ENCODE data around the gene HHLA2. TPM values are rescaled to one million over a fixed set of nuclear protein-coding genes. Genes with fewer than 3 reads are reported as not detected.

The HHLA2 gene
- total and polyA plus RNA-seq, 5 donors from 2014 or later = 0.74 TPM; not detected in 4

GRCh38 chr3:108407886-108408285, 111.5 kb downstream of the HHLA2 start:
- no peak overlapping the region for H3K27ac Mint-ChIP-seq
- no peaks in the 10 kb centered on the region for H3K4me1 Mint-ChIP-seq
- no peaks in the 10 kb centered on the region for H3K9me3 ChIP-seq (ENCODE audit: control insufficient read depth in 2 of 2, low read length in 2 of 2)
- H3K36me3 ChIP-seq (ENCODE audit: control insufficient read depth, insufficient read depth, low read length) = no peaks in the 10 kb centered on the region
- no peak overlapping the region for H3K4me3 ChIP-seq (ENCODE audit: low read depth, low read length)
- no peaks in the 10 kb centered on the region for H3K9me3 Mint-ChIP-seq
- H3K27me3 ChIP-seq (ENCODE audit: control insufficient read depth, insufficient read depth, low read length) = no peaks in the 10 kb centered on the region
- DNase-seq = no peak
- H3K36me3 Mint-ChIP-seq = no peaks in the 10 kb centered on the region
- ATAC-seq (ENCODE audit: low read depth in 2 of 2) = no peak
- H3K4me3 Mint-ChIP-seq = no peak overlapping the region
- no peaks in the 10 kb centered on the region for H3K4me1 ChIP-seq (ENCODE audit: control insufficient read depth, insufficient read depth, low read length, poor library complexity, severe bottlenecking)
- H3K27me3 Mint-ChIP-seq = peaks cover 9% of the 10 kb centered on the region
- H3K27ac ChIP-seq (ENCODE audit: insufficient read depth, low read length, poor library complexity, severe bottlenecking) = no peak overlapping the region

DNA sequence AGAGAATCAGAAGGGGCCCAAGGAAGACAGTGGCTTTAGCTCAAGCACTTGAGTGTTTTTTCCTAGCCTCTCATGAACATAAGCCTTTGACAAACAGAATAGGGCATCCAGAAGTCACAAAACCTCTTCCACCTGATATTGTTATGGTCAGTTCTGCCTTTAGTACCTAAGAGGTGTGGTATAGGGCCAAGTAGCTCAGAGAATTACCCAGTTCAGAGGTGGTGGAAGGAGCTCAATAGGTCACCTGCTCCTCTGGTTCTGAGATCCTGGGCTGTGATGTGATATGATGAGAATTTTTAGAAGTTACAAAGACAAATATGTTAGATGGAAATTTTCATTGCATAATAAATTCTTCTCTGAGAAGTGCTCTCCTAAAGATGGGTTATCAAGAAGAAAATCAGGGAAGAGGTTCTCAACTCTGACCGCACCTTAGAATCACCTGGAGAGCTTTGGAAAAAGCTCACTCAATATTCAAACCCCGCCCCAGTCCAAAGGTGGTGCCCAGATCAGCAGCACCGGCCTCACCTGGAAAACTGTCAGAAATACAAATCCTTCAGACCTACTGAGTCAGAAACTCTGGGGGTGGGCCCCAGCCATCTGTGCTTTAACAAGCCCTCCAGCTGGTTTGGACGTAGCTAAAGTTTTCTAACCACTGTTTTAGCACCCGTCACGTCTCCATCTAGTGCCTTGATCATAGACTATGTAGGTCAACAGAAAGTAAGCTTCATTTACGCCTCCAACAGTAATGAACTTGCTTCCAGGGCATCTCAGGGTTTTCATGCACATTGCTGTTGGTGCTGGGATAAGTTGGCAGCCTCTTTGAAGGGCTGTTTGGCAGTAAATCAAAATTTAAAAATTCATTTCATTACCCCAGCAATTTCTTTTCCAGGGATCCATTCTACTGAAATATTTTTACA, 112.8 kb downstream of the HHLA2 start:
- Histone ChIP-seq H3K27ac (ENCODE audit: insufficient read depth, low read length, poor library complexity, severe bottlenecking) (no peak overlapping the region), H3K9me3 (ENCODE audit: control insufficient read depth in 2 of 2, low read length in 2 of 2) (no peaks in the 10 kb centered on the region), H3K36me3 (ENCODE audit: control insufficient read depth, insufficient read depth, low read length) (no peaks in the 10 kb centered on the region), H3K27me3 (ENCODE audit: control insufficient read depth, insufficient read depth, low read length) (peaks cover 2% of the 10 kb centered on the region), H3K4me3 (ENCODE audit: low read depth, low read length) (no peak overlapping the region), H3K4me1 (ENCODE audit: control insufficient read depth, insufficient read depth, low read length, poor library complexity, severe bottlenecking) (no peaks in the 10 kb centered on the region)
- Mint-ChIP-seq H3K27me3 (peaks cover 9% of the 10 kb centered on the region), H3K4me3 (no peak overlapping the region), H3K4me1 (no peaks in the 10 kb centered on the region), H3K9me3 (no peaks in the 10 kb centered on the region), H3K27ac (no peak overlapping the region), H3K36me3 (no peaks in the 10 kb centered on the region)
- ATAC-seq (ENCODE audit: low read depth in 2 of 2) (no peak), DNase-seq (no peak)

DNA sequence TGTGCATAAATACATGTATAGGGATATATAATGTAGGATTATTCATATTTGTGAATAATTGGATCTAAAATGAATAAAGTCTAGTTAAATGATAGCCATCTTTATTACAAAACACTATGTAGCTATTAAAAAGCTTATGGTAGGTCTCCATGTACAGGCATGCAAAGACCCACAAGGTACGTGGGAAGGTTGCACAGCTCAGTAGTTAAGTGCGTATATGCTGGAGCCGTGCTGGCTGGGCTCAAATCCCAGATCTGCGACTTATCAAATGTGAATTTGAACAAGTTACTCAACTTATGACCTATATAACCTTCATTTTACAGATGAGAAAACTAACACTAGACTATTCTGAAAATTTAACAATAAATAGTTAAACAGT, 113.4 kb downstream of the HHLA2 start:
- no peak overlapping the region for H3K27ac Mint-ChIP-seq
- Histone ChIP-seq H3K27ac (ENCODE audit: insufficient read depth, low read length, poor library complexity, severe bottlenecking) (no peak overlapping the region), H3K27me3 (ENCODE audit: control insufficient read depth, insufficient read depth, low read length) (peaks cover 2% of the 10 kb centered on the region), H3K36me3 (ENCODE audit: control insufficient read depth, insufficient read depth, low read length) (no peaks in the 10 kb centered on the region), H3K9me3 (ENCODE audit: control insufficient read depth in 2 of 2, low read length in 2 of 2) (no peaks in the 10 kb centered on the region), H3K4me1 (ENCODE audit: control insufficient read depth, insufficient read depth, low read length, poor library complexity, severe bottlenecking) (no peaks in the 10 kb centered on the region), H3K4me3 (ENCODE audit: low read depth, low read length) (no peak overlapping the region)
- DNase-seq (no peak), ATAC-seq (ENCODE audit: low read depth in 2 of 2) (no peak)
- H3K4me3 Mint-ChIP-seq = no peak overlapping the region
- H3K9me3 Mint-ChIP-seq = no peaks in the 10 kb centered on the region
- H3K36me3 Mint-ChIP-seq = no peaks in the 10 kb centered on the region
- no peaks in the 10 kb centered on the region for H3K4me1 Mint-ChIP-seq
- peaks cover 9% of the 10 kb centered on the region for H3K27me3 Mint-ChIP-seq

GRCh38 chr3:108410531-108410984, 114.2 kb downstream of the HHLA2 start:
- Mint-ChIP-seq H3K9me3 (no peaks in the 10 kb centered on the region), H3K4me3 (no peak overlapping the region), H3K4me1 (no peaks in the 10 kb centered on the region), H3K27me3 (peaks cover 9% of the 10 kb centered on the region), H3K36me3 (no peaks in the 10 kb centered on the region), H3K27ac (no peak overlapping the region)
- H3K27me3 ChIP-seq (ENCODE audit: control insufficient read depth, insufficient read depth, low read length) = peaks cover 2% of the 10 kb centered on the region
- no peak overlapping the region for H3K27ac ChIP-seq (ENCODE audit: insufficient read depth, low read length, poor library complexity, severe bottlenecking)
- H3K9me3 ChIP-seq (ENCODE audit: control insufficient read depth in 2 of 2, low read length in 2 of 2) = no peaks in the 10 kb centered on the region
- no peak for ATAC-seq (ENCODE audit: low read depth in 2 of 2)
- DNase-seq = no peak
- H3K4me3 ChIP-seq (ENCODE audit: low read depth, low read length) = no peak overlapping the region
- H3K4me1 ChIP-seq (ENCODE audit: control insufficient read depth, insufficient read depth, low read length, poor library complexity, severe bottlenecking) = no peaks in the 10 kb centered on the region
- no peaks in the 10 kb centered on the region for H3K36me3 ChIP-seq (ENCODE audit: control insufficient read depth, insufficient read depth, low read length)

DNA sequence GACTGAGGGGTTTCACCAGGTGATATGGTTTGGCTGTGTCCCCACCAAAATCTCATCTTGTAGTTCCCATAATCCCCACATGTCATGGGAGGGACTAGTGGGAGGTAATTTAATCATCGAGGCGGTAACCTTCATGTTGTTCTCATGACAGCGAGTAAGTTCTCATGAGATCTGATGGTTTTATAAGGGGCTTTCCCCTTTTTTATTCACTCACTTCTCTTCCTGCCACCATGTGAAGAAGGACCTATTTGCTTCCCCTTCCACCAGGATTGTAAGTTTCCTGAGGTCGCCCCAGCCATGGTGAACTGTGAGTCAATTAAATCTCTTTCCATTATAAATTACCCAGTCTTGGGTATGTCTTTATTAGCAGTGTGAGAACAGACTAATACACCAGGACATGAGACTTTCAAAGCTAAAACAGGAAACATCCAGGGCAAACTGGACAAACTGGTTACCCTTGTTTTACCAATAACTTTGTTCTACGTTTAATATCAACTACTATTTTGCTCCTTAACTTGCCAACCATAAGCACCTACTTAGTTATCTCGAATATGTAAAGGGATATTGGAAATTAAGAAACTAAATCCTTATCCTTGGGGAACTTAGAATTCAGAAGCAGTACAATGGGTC, 115.9 kb downstream of the HHLA2 start:
- Histone ChIP-seq H3K27me3 (ENCODE audit: control insufficient read depth, insufficient read depth, low read length) (peaks cover 2% of the 10 kb centered on the region), H3K27ac (ENCODE audit: insufficient read depth, low read length, poor library complexity, severe bottlenecking) (no peak overlapping the region), H3K4me1 (ENCODE audit: control insufficient read depth, insufficient read depth, low read length, poor library complexity, severe bottlenecking) (no peaks in the 10 kb centered on the region), H3K4me3 (ENCODE audit: low read depth, low read length) (no peak overlapping the region), H3K9me3 (ENCODE audit: control insufficient read depth in 2 of 2, low read length in 2 of 2) (no peaks in the 10 kb centered on the region), H3K36me3 (ENCODE audit: control insufficient read depth, insufficient read depth, low read length) (no peaks in the 10 kb centered on the region)
- Mint-ChIP-seq H3K9me3 (no peaks in the 10 kb centered on the region), H3K4me3 (no peak overlapping the region), H3K27me3 (peaks cover 12% of the 10 kb centered on the region), H3K4me1 (no peaks in the 10 kb centered on the region), H3K27ac (no peak overlapping the region), H3K36me3 (no peaks in the 10 kb centered on the region)
- ATAC-seq (ENCODE audit: low read depth in 2 of 2) (no peak), DNase-seq (no peak)

DNA sequence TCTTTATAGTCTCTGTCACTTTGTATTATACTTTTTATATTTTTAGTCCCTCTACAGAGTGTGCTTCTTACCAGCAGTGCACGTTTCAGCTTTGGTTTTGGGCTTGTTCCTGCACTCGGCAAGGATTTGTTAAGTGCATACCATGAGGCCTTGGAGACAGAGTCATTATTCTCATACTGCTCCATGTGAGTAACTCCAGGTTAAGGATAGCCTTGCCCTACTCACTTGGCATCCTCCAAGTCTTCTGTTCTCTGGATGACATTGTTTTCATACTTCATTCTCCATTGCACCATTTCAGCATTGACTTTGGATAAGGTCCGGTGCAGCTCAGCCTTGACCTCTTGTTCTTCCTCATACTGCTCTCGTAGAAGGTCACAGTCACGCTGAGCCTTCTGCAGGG, 117.7 kb downstream of the HHLA2 start:
- Mint-ChIP-seq H3K27me3 (peaks cover 12% of the 10 kb centered on the region), H3K4me3 (no peak overlapping the region)

DNA sequence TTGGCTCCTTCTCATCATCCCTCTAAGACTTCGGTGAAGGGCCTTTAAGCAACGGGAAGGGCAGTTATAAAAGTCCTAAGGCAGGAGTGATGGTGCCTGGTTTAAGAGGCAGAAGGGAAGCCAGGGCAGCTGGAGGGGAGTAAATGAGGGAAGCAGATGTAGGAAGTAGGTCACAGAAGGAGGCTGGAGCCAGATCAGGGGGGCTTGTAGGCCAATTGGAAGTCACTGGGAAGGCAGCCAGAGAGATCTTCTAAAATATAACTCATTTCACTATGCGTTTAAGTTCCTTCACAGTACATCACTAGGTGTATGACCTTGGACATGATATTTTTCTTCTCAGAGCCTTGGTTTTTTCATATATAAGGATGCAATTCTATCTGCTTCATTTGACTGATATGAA, 119.3 kb downstream of the HHLA2 start:
- H3K27ac ChIP-seq (ENCODE audit: insufficient read depth, low read length, poor library complexity, severe bottlenecking) = no peak overlapping the region
- H3K4me1 ChIP-seq (ENCODE audit: control insufficient read depth, insufficient read depth, low read length, poor library complexity, severe bottlenecking) = no peaks in the 10 kb centered on the region
- Mint-ChIP-seq H3K36me3 (no peaks in the 10 kb centered on the region), H3K4me1 (no peaks in the 10 kb centered on the region), H3K9me3 (peaks cover 0 to 4% (median 0%) of the 10 kb centered on the region in 7 donors), H3K27me3 (peaks cover 21% of the 10 kb centered on the region), H3K27ac (no peak overlapping the region), H3K4me3 (no peak overlapping the region)
- H3K36me3 ChIP-seq (ENCODE audit: control insufficient read depth, insufficient read depth, low read length) = no peaks in the 10 kb centered on the region
- DNase-seq (no peak), ATAC-seq (ENCODE audit: low read depth in 2 of 2) (no peak)
- no peak overlapping the region for H3K4me3 ChIP-seq (ENCODE audit: low read depth, low read length)
- peaks cover 2% of the 10 kb centered on the region for H3K27me3 ChIP-seq (ENCODE audit: control insufficient read depth, insufficient read depth, low read length)
- no peaks in the 10 kb centered on the region for H3K9me3 ChIP-seq (ENCODE audit: control insufficient read depth in 2 of 2, low read length in 2 of 2)

More for the DNA sequence above, 117.7 kb downstream of the HHLA2 start:
- H3K27me3 ChIP-seq (ENCODE audit: control insufficient read depth, insufficient read depth, low read length) = peaks cover 2% of the 10 kb centered on the region
- Mint-ChIP-seq H3K4me1 (no peaks in the 10 kb centered on the region), H3K36me3 (no peaks in the 10 kb centered on the region), H3K9me3 (no peaks in the 10 kb centered on the region), H3K27ac (no peak overlapping the region)
- DNase-seq (no peak), ATAC-seq (ENCODE audit: low read depth in 2 of 2) (no peak)
- no peaks in the 10 kb centered on the region for H3K4me1 ChIP-seq (ENCODE audit: control insufficient read depth, insufficient read depth, low read length, poor library complexity, severe bottlenecking)
- no peak overlapping the region for H3K27ac ChIP-seq (ENCODE audit: insufficient read depth, low read length, poor library complexity, severe bottlenecking)
- H3K4me3 ChIP-seq (ENCODE audit: low read depth, low read length) = no peak overlapping the region
- no peaks in the 10 kb centered on the region for H3K36me3 ChIP-seq (ENCODE audit: control insufficient read depth, insufficient read depth, low read length)
- H3K9me3 ChIP-seq (ENCODE audit: control insufficient read depth in 2 of 2, low read length in 2 of 2) = no peaks in the 10 kb centered on the region

Data from CD4-positive, CD25-positive, alpha-beta regulatory T cell (primary cell).